ENCODE results near the gene LARP4B. TPM values are rescaled to one million over a fixed set of nuclear protein-coding genes. Genes with fewer than 3 reads are reported as not detected.

The LARP4B gene
- total and polyA plus RNA-seq, 8 donors: 11.8 to 269 (median 54.3) TPM

DNA sequence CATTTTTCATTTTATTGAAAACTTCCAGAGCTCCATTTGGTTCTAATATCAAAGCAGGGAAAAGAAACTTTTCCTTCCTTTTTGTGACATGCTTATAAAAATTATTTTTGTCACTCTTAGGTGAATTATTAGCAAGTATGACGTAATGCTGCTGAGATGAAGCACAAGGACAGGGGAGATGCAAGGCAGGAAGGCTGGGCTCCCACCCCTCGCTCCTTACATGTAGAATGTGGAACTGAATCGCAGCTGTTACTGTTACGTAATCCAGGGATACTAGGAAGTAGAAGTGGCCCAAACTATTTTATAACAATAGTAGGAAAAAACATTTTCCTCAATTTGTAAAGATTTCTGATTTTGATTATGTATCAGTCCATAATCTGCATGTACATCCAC is 39.6 kb upstream of the LARP4B start:
- intact Hi-C loops (cut with DNase I; ENCODE audit: low total_unique reads): no loop called here
- Histone ChIP-seq H3K4me1 (peaks cover 18 to 58% (median 53%) of the 10 kb centered on the region in 4 donors), H3K27me3 (no peaks in the 10 kb centered on the region), H3K4me3 (peak overlapping the region in 2 of 4 donors; percentile 11 to 20), H3K9me3 (no peaks in the 10 kb centered on the region), H3K27ac (peak overlapping the region; percentile 83 to 87 (median 84)), H3K36me3 (no peaks in the 10 kb centered on the region)
- 19 to 48% (median 27%) methylated on average over 4 of the region's 4 CpGs for WGBS, 5 donors
- no peak for TF ChIP-seq EP300 (IDR thresholded peaks at IDR 0.05)
- no peak for TF ChIP-seq POLR2A (IDR thresholded peaks at IDR 0.05)
- TF ChIP-seq, protein P1, sequence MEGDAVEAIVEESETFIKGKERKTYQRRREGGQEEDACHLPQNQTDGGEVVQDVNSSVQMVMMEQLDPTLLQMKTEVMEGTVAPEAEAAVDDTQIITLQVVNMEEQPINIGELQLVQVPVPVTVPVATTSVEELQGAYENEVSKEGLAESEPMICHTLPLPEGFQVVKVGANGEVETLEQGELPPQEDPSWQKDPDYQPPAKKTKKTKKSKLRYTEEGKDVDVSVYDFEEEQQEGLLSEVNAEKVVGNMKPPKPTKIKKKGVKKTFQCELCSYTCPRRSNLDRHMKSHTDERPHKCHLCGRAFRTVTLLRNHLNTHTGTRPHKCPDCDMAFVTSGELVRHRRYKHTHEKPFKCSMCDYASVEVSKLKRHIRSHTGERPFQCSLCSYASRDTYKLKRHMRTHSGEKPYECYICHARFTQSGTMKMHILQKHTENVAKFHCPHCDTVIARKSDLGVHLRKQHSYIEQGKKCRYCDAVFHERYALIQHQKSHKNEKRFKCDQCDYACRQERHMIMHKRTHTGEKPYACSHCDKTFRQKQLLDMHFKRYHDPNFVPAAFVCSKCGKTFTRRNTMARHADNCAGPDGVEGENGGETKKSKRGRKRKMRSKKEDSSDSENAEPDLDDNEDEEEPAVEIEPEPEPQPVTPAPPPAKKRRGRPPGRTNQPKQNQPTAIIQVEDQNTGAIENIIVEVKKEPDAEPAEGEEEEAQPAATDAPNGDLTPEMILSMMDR (IDR thresholded peaks at IDR 0.05): no peak
- no peak for TF ChIP-seq POLR2AphosphoS5 (IDR thresholded peaks at IDR 0.05)
- DNase-seq: peak in 1 of 2 donors; percentile 79

GRCh38 chr10:970311-971149 is 39.0 kb upstream of the LARP4B start:
- Histone ChIP-seq H3K9me3 (no peaks in the 10 kb centered on the region), H3K27me3 (no peaks in the 10 kb centered on the region), H3K4me1 (peaks cover 18 to 58% (median 53%) of the 10 kb centered on the region in 4 donors), H3K36me3 (no peaks in the 10 kb centered on the region), H3K27ac (peak overlapping the region; percentile 83 to 92 (median 85)), H3K4me3 (peak overlapping the region in 2 of 4 donors; percentile 11 to 20)
- TF ChIP-seq, protein P1 (IDR thresholded peaks at IDR 0.05): no peak
- TF ChIP-seq POLR2AphosphoS5 (IDR thresholded peaks at IDR 0.05) (peak; percentile 4 to 61 (median 5)), EP300 (IDR thresholded peaks at IDR 0.05) (no peak)
- DNase-seq: peak; percentile 66 to 81
- WGBS, 5 donors: 12 to 18% (median 15%) methylated on average over 14 of the region's 14 CpGs
- intact Hi-C loops (cut with DNase I; ENCODE audit: low total_unique reads): no loop called here

DNA sequence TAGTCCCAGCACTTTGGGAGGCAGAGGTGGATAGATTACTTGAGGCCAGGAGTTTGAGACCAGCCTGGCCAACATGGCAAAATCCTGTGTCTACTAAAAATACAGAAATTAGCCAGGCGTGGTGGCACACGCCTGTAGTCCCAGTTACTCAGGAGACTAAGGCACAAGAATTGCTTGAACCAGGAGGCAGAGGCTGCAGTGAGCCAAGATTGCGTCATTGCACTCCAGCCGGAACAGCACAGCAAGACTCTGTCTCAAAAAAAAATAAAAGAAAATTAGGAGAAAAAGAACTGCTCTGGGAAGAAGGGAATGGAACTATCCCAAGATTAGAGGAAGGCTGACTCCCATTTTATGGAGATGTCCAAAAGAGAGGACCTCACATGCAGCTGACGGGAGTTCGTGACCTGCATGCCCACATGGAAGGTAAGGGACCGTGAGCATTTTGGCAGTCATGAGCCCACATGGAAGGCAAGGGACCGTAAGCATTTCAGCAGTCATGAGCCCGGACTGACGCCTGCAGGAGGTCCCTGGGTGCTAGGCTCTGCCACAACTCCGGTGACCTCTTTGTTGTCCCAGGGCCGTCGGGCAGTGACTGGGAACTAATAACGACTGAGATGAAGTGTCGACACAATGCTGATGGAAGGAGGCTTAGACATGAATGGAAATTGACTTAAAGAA is 38.1 kb upstream of the LARP4B start:
- no peaks in the 10 kb centered on the region for H3K36me3 ChIP-seq
- no peaks in the 10 kb centered on the region for H3K9me3 ChIP-seq
- WGBS, 5 donors: 63 to 73% (median 70%) methylated on average over 15 of the region's 15 CpGs
- no peak for DNase-seq
- intact Hi-C loops (cut with DNase I; ENCODE audit: low total_unique reads): no loop called here
- H3K27ac ChIP-seq: peak overlapping the region; percentile 83 to 92 (median 85)
- peaks cover 18 to 50% (median 48%) of the 10 kb centered on the region in 4 donors for H3K4me1 ChIP-seq
- TF ChIP-seq POLR2AphosphoS5 (IDR thresholded peaks at IDR 0.05) (no peak), EP300 (IDR thresholded peaks at IDR 0.05) (no peak), POLR2A (IDR thresholded peaks at IDR 0.05) (no peak)
- TF ChIP-seq, protein P1 (IDR thresholded peaks at IDR 0.05): no peak
- no peak overlapping the region for H3K4me3 ChIP-seq
- no peaks in the 10 kb centered on the region for H3K27me3 ChIP-seq

DNA sequence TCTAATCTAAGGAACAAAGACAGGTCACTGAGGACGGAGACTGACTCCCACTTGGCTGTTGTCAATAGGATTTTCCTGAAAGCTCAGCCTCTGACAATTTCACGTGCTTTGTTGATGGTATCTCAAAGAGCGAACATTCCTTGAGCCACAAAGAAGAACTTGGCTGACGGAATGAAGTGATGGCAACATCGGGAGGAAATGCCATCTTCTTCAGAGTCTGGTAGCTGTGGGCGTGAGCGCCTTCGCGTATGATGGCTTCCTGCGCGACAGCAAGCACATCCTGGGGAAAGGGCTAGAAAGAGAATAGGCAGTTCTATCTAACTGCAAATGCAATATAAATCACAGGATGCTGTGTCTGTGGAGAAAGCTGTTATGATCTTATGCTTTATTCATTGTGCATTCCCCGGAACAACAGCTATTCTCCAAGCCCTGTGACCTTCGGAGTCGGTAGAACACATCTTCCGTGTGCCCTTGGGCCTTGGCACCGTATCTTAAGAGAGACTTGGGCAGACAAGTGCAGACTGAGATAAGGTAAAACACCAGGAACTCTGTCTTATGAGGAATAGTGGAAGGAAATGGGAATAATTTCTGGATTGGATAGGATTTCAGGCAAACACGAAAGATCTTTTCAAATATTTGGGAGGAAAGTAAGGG is 37.2 kb upstream of the LARP4B start:
- peak in 1 of 2 donors; percentile 37 for DNase-seq

More for the DNA sequence above, 37.2 kb upstream of the LARP4B start:
- Histone ChIP-seq H3K9me3 (no peaks in the 10 kb centered on the region), H3K27ac (peak overlapping the region in 3 of 5 donors; percentile 83 to 87 (median 85)), H3K27me3 (no peaks in the 10 kb centered on the region), H3K4me3 (no peak overlapping the region), H3K36me3 (no peaks in the 10 kb centered on the region), H3K4me1 (peaks cover 16 to 41% (median 39%) of the 10 kb centered on the region in 4 donors)
- TF ChIP-seq, protein P1 (IDR thresholded peaks at IDR 0.05): no peak
- TF ChIP-seq POLR2A (IDR thresholded peaks at IDR 0.05) (no peak), POLR2AphosphoS5 (IDR thresholded peaks at IDR 0.05) (no peak), EP300 (IDR thresholded peaks at IDR 0.05) (no peak)
- WGBS, 5 donors: 66 to 82% (median 80%) methylated on average over 17 of the region's 17 CpGs
- intact Hi-C loops (cut with DNase I; ENCODE audit: low total_unique reads): no loop called here

Measured in stomach (tissue), 9 donors.